Transverse colon (tissue), 4 donors: Measurements from ENCODE around the gene RSL24D1. TPM values are rescaled to one million over a fixed set of nuclear protein-coding genes. Genes with fewer than 3 reads are reported as not detected.

Source experiments
- DNase-seq: peaks from one replicate; pipeline ENCODE4 v3.0.0-alpha.2; 2019
- H3K27ac ChIP-seq, 4 donors: fragments of 200-600 bp; sonication (generic); 2 replicates each; pipeline ENCODE4 v1.5.1; 2016 to 2018; ENCODE audit warnings: inconsistent platforms in 4 of 4
- H3K27me3 ChIP-seq: fragments of 200-600 bp; sonication (generic); 2 replicates; pipeline ENCODE4 v1.5.1; 2017; ENCODE audit warnings: inconsistent platforms
- H3K36me3 ChIP-seq, 4 donors: fragments of 200-600 bp; sonication (generic); 2 replicates each; pipeline ENCODE4 v1.5.1; 2017 to 2019; ENCODE audit warnings: inconsistent platforms in 4 of 4
- H3K4me1 ChIP-seq, 4 donors: fragments of 200-600 bp; sonication (generic); 2 replicates each; pipeline ENCODE4 v1.5.1; 2017 to 2020; ENCODE audit warnings: inconsistent platforms in 4 of 4
- H3K4me3 ChIP-seq, 4 donors: fragments of 200-600 bp; sonication (generic); 1 replicate in 1 of 4; 2 replicates in 3 of 4; pipeline versions ENCODE4 v1.5.1 to v1.6.1; 2017 to 2019; ENCODE audit warnings: inconsistent platforms in 4 of 4
- H3K9me3 ChIP-seq, 2 donors: fragments of 200-600 bp; sonication (generic); 2 replicates each; pipeline ENCODE4 v1.5.1; 2017 to 2019; ENCODE audit warnings: inconsistent platforms in 2 of 2
- EP300 ChIP-seq: sonication (generic); formaldehyde crosslinking; IDR thresholded peaks from one replicate; pipeline ENCODE4 v1.6.1; 2017; ENCODE audit warnings: antibody characterized with exemption, low read depth
- POLR2A ChIP-seq: fragments of 450-650 bp; IDR thresholded peaks from one replicate; pipeline ENCODE4 v1.6.1; 2016; ENCODE audit warnings: antibody characterized with exemption, mild to moderate bottlenecking, moderate library complexity
- POLR2AphosphoS5 ChIP-seq, 3 donors: sonication (generic); formaldehyde crosslinking; IDR thresholded peaks; one replicate each; pipeline ENCODE4 v1.6.1; 2016; ENCODE audit warnings: antibody characterized with exemption in 3 of 3
- whole genome bisulfite sequencing, 2 donors: methylation state at CpG; one replicate each; pipeline ENCODE4 v1.1.5; 2018; ENCODE audit warnings: low coverage in 1 of 2; 5-methylcytosine and 5-hydroxymethylcytosine counted together
- in situ Hi-C, 4 donors: fragments of 200-750 bp; cut with MboI; loops; one replicate each; pipeline versions ENCODE4 v1.15.0 to v1.15.1; 2017; ENCODE audit warnings: low sequenced_read_pairs in 3 of 4, low pct_ligation_motif_present in 1 of 4, low pct_unique_long_range_greater_than_20kb in 1 of 4
- intact Hi-C: fragments of 100-400 bp; cut with DNase I; formaldehyde crosslinking; loops from one replicate; pipeline ENCODE4 v1.15.1; 2023; ENCODE audit warnings: low total_unique reads
- total RNA-seq, 4 donors: library from RNA; depleted of rRNA; stranded (reverse); fragments of >200 nt; gene quantifications; one replicate each; pipeline ENCODE4 v1.1.0, GENCODE V29; 2016
- TF ChIP-seq, protein P1 (sequence below), 5 experiments: fragments of 200-600 bp in 3 of 5; fragments of 450-650 bp in 2 of 5; sonication (generic) in 3 of 5; IDR thresholded peaks; 1 replicate in 2 of 5; 2 replicates in 3 of 5; pipeline ENCODE4 v1.5.1; 2016 to 2017; ENCODE audit warnings: antibody characterized with exemption in 5 of 5, inconsistent platforms in 3 of 5, mild to moderate bottlenecking in 2 of 5, moderate library complexity in 1 of 5

RSL24D1 gene
- total RNA-seq, 4 donors from 2014 or later: 10.1 to 65.3 (median 29.9) TPM

DNA sequence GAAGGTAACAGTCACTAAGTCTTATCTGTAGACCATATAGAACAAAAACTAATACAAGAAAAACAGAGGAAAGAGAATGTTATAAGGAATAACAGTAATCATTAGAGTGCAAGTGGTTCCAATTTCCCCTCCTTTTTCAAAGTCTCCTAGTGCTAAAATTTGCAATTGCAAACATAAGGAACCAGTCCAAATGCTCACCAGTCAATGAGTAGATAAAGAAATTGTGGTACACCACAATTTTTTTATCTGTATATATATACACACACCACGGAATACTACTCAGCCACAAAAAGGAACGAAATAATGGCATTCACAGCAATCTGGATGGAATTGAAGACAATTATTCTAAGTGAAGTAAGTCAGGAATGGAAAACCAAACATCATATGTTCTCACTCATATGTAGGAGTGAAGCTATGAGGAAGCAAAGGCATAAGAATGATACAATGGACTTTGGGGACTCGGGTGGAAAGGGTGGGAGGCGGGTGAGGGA lies 38.9 kb upstream of the RSL24D1 start:
- TF ChIP-seq, protein P1, sequence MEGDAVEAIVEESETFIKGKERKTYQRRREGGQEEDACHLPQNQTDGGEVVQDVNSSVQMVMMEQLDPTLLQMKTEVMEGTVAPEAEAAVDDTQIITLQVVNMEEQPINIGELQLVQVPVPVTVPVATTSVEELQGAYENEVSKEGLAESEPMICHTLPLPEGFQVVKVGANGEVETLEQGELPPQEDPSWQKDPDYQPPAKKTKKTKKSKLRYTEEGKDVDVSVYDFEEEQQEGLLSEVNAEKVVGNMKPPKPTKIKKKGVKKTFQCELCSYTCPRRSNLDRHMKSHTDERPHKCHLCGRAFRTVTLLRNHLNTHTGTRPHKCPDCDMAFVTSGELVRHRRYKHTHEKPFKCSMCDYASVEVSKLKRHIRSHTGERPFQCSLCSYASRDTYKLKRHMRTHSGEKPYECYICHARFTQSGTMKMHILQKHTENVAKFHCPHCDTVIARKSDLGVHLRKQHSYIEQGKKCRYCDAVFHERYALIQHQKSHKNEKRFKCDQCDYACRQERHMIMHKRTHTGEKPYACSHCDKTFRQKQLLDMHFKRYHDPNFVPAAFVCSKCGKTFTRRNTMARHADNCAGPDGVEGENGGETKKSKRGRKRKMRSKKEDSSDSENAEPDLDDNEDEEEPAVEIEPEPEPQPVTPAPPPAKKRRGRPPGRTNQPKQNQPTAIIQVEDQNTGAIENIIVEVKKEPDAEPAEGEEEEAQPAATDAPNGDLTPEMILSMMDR (IDR thresholded peaks at IDR 0.05): no peak
- TF ChIP-seq POLR2A: no peak
- H3K27me3 ChIP-seq: no peaks in the 10 kb centered on the region
- no peak for DNase-seq
- no peaks in the 10 kb centered on the region for H3K9me3 ChIP-seq
- H3K4me3 ChIP-seq: peak overlapping the region in 1 of 4 donors; percentile 15
- H3K4me1 ChIP-seq: peaks cover 0 to 6% (median 2%) of the 10 kb centered on the region in 4 donors
- intact Hi-C loops: no loop called here
- peak overlapping the region in 1 of 4 donors; percentile 26 for H3K27ac ChIP-seq
- 89 to 92% methylated on average over 4 of the region's 4 CpGs for WGBS, 2 donors
- no peaks in the 10 kb centered on the region for H3K36me3 ChIP-seq
- in situ Hi-C loops: no loop called here

DNA sequence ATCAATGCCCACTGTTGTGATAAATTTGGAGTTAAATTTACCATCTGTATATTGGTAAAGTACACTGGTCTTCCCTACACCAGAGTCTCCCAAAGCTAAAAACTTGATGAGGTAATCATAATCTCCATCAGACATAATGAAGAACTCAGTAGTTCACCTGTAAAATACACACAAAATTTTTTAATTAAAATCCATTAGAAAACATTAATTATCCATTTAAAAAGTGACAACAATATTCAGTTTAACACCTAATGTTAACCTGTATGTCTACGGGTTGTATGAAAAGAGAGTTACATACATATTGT lies 38.0 kb upstream of the RSL24D1 start:
- TF ChIP-seq POLR2AphosphoS5 (IDR thresholded peaks at IDR 0.05): no peak
- TF ChIP-seq POLR2A: no peak
- TF ChIP-seq, protein P1 (IDR thresholded peaks at IDR 0.05): no peak
- TF ChIP-seq EP300: no peak
- 91 to 100% methylated on average over 1 of the region's 1 CpG for WGBS, 2 donors
- peaks cover 0 to 6% (median 5%) of the 10 kb centered on the region in 4 donors for H3K4me1 ChIP-seq

DNA sequence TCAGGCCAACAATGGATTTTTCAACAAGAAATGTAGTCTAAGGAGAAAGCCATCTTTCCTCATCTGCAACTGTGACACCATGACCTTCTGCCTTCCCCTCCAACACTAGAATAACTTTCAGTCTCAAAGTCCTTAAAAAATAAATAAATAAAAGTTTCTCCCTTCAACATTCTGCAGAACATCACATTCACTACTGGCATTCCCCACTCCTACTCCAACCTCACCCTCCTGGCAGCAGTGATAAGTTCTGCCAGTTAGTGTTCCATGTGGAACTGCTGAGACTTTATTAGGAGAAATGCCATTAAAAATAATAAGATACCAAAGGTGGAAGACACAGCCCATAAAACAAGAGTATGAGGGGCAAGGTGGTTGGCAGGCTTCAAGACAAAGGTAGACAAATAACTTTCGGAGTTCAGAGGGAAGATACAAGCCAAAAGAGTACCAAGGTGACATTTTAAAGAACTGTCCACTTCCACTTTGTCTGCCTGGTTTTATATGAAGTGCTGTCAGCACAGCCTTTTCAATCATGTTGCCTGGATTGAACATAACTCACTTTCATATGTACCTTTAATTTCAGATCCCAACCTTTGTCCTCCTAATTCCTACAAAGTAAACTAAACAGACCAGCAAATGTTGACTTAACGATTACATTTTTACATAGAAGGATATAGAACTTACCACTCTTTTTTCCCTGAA lies 37.5 kb upstream of the RSL24D1 start:
- WGBS, 2 donors: 55 to 93% methylated on average over 2 of the region's 2 CpGs
- intact Hi-C loops: no loop called here

More for the DNA sequence above, 38.0 kb upstream of the RSL24D1 start:
- in situ Hi-C loops (no loop called here), intact Hi-C loops (no loop called here)
- Histone ChIP-seq H3K36me3 (no peaks in the 10 kb centered on the region), H3K4me3 (no peak overlapping the region), H3K27ac (peak overlapping the region in 1 of 4 donors; percentile 26), H3K27me3 (no peaks in the 10 kb centered on the region), H3K9me3 (no peaks in the 10 kb centered on the region)
- DNase-seq: no peak

DNA sequence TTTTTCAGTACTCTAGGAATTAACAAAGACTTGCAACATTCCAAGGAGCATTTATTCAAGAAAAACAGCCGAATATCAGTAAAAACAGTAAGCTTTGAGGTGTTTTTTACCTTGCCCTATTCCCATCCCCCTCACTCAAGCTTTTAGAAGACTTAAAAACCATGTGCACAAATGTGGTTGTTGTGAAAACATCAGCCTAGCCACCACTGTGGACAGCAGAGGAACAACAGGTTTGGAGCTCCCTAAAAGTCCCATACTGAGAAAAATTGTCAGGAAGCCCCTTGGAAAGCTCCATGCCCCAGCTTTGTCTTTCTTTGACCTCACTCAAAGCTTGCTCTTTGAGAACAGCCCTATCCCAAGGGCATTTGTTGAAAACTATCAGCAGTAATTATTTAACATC lies 34.7 kb upstream of the RSL24D1 start:
- H3K36me3 ChIP-seq: no peaks in the 10 kb centered on the region
- H3K4me3 ChIP-seq: no peak overlapping the region
- 96 to 100% methylated on average over 1 of the region's 1 CpG for WGBS, 2 donors
- H3K27ac ChIP-seq: no peak overlapping the region
- in situ Hi-C loops: no loop called here
- TF ChIP-seq POLR2AphosphoS5 (IDR thresholded peaks at IDR 0.05) (no peak), POLR2A (no peak), EP300 (no peak)
- TF ChIP-seq, protein P1 (IDR thresholded peaks at IDR 0.05): no peak
- H3K27me3 ChIP-seq: no peaks in the 10 kb centered on the region
- peaks cover 0 to 6% (median 3%) of the 10 kb centered on the region in 4 donors for H3K4me1 ChIP-seq
- intact Hi-C loops: no loop called here
- H3K9me3 ChIP-seq: no peaks in the 10 kb centered on the region
- no peak for DNase-seq

More for the DNA sequence above, 37.5 kb upstream of the RSL24D1 start:
- no peaks in the 10 kb centered on the region for H3K27me3 ChIP-seq
- H3K4me3 ChIP-seq: no peak overlapping the region
- peaks cover 0 to 6% (median 5%) of the 10 kb centered on the region in 4 donors for H3K4me1 ChIP-seq
- in situ Hi-C loops: no loop called here
- peak overlapping the region in 2 of 4 donors; percentile 49 to 53 for H3K27ac ChIP-seq
- DNase-seq: no peak
- no peak for TF ChIP-seq POLR2A
- TF ChIP-seq, protein P1 (IDR thresholded peaks at IDR 0.05): no peak
- no peaks in the 10 kb centered on the region for H3K36me3 ChIP-seq
- no peaks in the 10 kb centered on the region for H3K9me3 ChIP-seq
